Large intestine (tissue), 3 donors: ENCODE data around the gene NHLRC4. TPM values are rescaled to one million over a fixed set of nuclear protein-coding genes. Genes with fewer than 3 reads are reported as not detected.

Experiments
- DNase-seq, 2 donors: peaks; one replicate each; pipeline versions ENCODE4 v3.0.0 to v3.0.0-alpha.2; 2013
- H3K27ac ChIP-seq: one replicate; pipeline ENCODE4 v1.5.1; 2013; ENCODE audit warnings: low read length
- H3K27me3 ChIP-seq: 2 replicates; pipeline ENCODE4 v1.6.1; 2013; ENCODE audit warnings: low read length; ENCODE audit not compliant: control insufficient read depth, insufficient read depth
- H3K36me3 ChIP-seq: 2 replicates; pipeline ENCODE4 v1.6.1; 2013; ENCODE audit warnings: low read length; ENCODE audit not compliant: control insufficient read depth, insufficient read depth
- H3K4me1 ChIP-seq: one replicate; pipeline ENCODE4 v1.6.1; 2013; ENCODE audit warnings: low read length; ENCODE audit not compliant: control insufficient read depth, insufficient read depth
- H3K4me3 ChIP-seq: one replicate; pipeline ENCODE4 v1.5.1; 2013; ENCODE audit warnings: low read length
- H3K9me3 ChIP-seq: one replicate; pipeline ENCODE4 v1.6.1; 2013; ENCODE audit warnings: mild to moderate bottlenecking, low read depth, low read length, moderate library complexity; ENCODE audit not compliant: control insufficient read depth
- WGBS: methylation state at CpG from one replicate; pipeline ENCODE4 v1.1.5; 2013; ENCODE audit warnings: low lambda C conversion rate; ENCODE audit not compliant: insufficient coverage; 5-methylcytosine and 5-hydroxymethylcytosine counted together
- polyA plus RNA-seq: library from polyadenylated mRNA; unstranded; fragments of 120-200 nt; gene quantifications from one replicate; pipeline ENCODE4 v1.2.1, GENCODE V29; 2013

The NHLRC4 gene
- polyA plus RNA-seq, 1 donor = 2.0 TPM

GRCh38 chr16:543301-544164 is 23.3 kb upstream of the NHLRC4 start:
- H3K27ac ChIP-seq = peak overlapping the region; percentile 79
- WGBS = 80% methylated on average over 1 of the region's 51 CpGs
- H3K36me3 ChIP-seq = peaks cover 29% of the 10 kb centered on the region
- H3K9me3 ChIP-seq = peaks cover 14% of the 10 kb centered on the region
- peak; percentile 86 to 92 for DNase-seq
- H3K4me1 ChIP-seq = peaks cover 17% of the 10 kb centered on the region
- peak overlapping the region; percentile 11 for H3K4me3 ChIP-seq
- H3K27me3 ChIP-seq = no peaks in the 10 kb centered on the region

GRCh38 chr16:544517-544916 is 22.3 kb upstream of the NHLRC4 start:
- no peaks in the 10 kb centered on the region for H3K27me3 ChIP-seq
- H3K9me3 ChIP-seq = peaks cover 20% of the 10 kb centered on the region
- no peak overlapping the region for H3K4me3 ChIP-seq
- peaks cover 17% of the 10 kb centered on the region for H3K4me1 ChIP-seq
- H3K36me3 ChIP-seq = peaks cover 29% of the 10 kb centered on the region
- DNase-seq = no peak
- H3K27ac ChIP-seq = peak overlapping the region; percentile 79
- WGBS = 92% methylated on average over 6 of the region's 46 CpGs

GRCh38 chr16:546909-547770 is 19.7 kb upstream of the NHLRC4 start:
- Histone ChIP-seq H3K36me3 (peaks cover 46% of the 10 kb centered on the region), H3K27ac (no peak overlapping the region), H3K9me3 (peaks cover 25% of the 10 kb centered on the region), H3K4me1 (peaks cover 17% of the 10 kb centered on the region), H3K27me3 (no peaks in the 10 kb centered on the region), H3K4me3 (no peak overlapping the region)
- peak; percentile 50 to 55 for DNase-seq
- WGBS = no CpG with 5 or more reads among the region's 60 CpGs

GRCh38 chr16:548586-548985 is 18.2 kb upstream of the NHLRC4 start:
- peaks cover 8% of the 10 kb centered on the region for H3K4me1 ChIP-seq
- H3K27me3 ChIP-seq = no peaks in the 10 kb centered on the region
- no peak overlapping the region for H3K4me3 ChIP-seq
- no peak overlapping the region for H3K27ac ChIP-seq
- no peak for DNase-seq
- H3K36me3 ChIP-seq = peaks cover 49% of the 10 kb centered on the region
- WGBS = no CpG with 5 or more reads among the region's 21 CpGs
- H3K9me3 ChIP-seq = peaks cover 25% of the 10 kb centered on the region

- Histone ChIP-seq H3K27me3 (no peaks in the 10 kb centered on the region), H3K4me3 (no peak overlapping the region), H3K9me3 (peaks cover 22% of the 10 kb centered on the region), H3K36me3 (peaks cover 53% of the 10 kb centered on the region), H3K4me1 (no peaks in the 10 kb centered on the region), H3K27ac (no peak overlapping the region)
- DNase-seq = no peak
- no CpG with 5 or more reads among the region's 54 CpGs for WGBS
These were observed 17.1 kb upstream of the NHLRC4 start for GRCh38 chr16:549544-550263.

- Histone ChIP-seq H3K4me3 (no peak overlapping the region), H3K36me3 (peaks cover 50% of the 10 kb centered on the region), H3K27ac (no peak overlapping the region), H3K9me3 (peaks cover 25% of the 10 kb centered on the region), H3K27me3 (no peaks in the 10 kb centered on the region), H3K4me1 (no peaks in the 10 kb centered on the region)
- DNase-seq = no peak
- WGBS = no CpG with 5 or more reads among the region's 28 CpGs
These were observed 15.6 kb upstream of the NHLRC4 start for GRCh38 chr16:551210-551609.

DNA sequence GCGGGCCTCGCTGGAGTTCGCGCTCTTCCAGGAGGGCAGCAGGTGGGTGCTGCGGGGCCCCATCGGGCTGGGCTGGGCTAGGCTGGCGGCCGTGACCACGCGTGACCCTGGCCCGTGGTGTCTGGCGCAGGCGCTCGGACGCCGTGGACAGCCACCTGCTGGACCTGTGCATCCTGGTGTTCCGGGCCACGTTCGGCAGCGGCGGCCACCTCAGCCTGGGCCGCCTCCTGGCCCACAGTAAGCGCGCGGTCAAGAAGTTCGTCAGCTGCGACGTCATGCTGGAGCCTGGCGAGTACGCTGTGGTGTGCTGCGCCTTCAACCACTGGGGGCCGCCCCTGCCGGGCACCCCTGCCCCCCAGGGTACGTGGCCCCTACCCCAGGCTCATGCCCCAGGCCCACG is 14.6 kb upstream of the NHLRC4 start:
- H3K36me3 ChIP-seq = peaks cover 46% of the 10 kb centered on the region
- H3K27ac ChIP-seq = no peak overlapping the region
- no peaks in the 10 kb centered on the region for H3K27me3 ChIP-seq
- H3K9me3 ChIP-seq = peaks cover 19% of the 10 kb centered on the region
- H3K4me3 ChIP-seq = no peak overlapping the region
- WGBS = no CpG with 5 or more reads among the region's 35 CpGs
- DNase-seq = no peak
- H3K4me1 ChIP-seq = no peaks in the 10 kb centered on the region

DNA sequence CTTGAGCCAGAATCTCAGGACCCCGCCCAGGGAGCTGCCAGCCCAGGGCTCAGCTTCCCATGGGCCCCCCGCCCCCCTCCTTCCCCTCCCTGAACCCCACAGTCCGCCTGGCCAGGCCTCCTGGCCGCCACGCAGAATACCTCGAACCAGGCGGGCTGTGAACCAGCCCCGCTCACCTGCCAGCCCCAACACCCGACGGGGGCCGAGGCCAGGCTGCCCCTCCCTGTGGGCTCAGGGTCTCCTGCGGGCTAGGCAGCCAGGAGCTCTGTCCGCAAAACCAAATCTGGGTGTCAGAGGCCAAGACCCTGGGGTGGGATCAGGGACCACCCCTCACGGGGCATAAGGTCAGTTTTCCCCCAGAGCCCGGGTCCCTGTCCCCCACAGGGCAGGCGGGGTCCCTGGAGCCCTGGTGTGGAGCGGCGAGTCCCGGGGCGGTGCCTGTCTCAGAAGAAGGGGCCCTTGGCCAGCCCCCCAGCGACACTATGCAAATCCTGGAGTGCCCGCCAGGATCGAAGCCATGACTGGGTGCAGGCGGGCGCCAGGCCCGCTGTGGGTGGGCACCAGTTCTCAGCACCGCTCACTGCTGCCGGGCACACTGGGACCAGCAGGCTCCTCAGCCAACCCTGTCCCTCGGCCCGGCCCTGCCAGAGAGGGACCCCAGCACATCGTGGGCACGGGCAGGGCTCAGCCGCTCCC is 13.1 kb upstream of the NHLRC4 start:
- WGBS = no CpG with 5 or more reads among the region's 33 CpGs

GRCh38 chr16:554297-554621 is 12.5 kb upstream of the NHLRC4 start:
- peaks cover 36% of the 10 kb centered on the region for H3K36me3 ChIP-seq
- H3K4me1 ChIP-seq = peaks cover 4% of the 10 kb centered on the region
- H3K4me3 ChIP-seq = no peak overlapping the region
- H3K27ac ChIP-seq = no peak overlapping the region
- no peak for DNase-seq
- H3K27me3 ChIP-seq = peaks cover 15% of the 10 kb centered on the region
- peaks cover 14% of the 10 kb centered on the region for H3K9me3 ChIP-seq
- no CpG with 5 or more reads among the region's 11 CpGs for WGBS

More for the DNA sequence above, 13.1 kb upstream of the NHLRC4 start:
- Histone ChIP-seq H3K4me3 (no peak overlapping the region), H3K27ac (no peak overlapping the region), H3K4me1 (no peaks in the 10 kb centered on the region), H3K27me3 (peaks cover 10% of the 10 kb centered on the region), H3K9me3 (peaks cover 15% of the 10 kb centered on the region), H3K36me3 (peaks cover 39% of the 10 kb centered on the region)
- no peak for DNase-seq
